ENCODE measurements around the gene CYP1A1. TPM values are rescaled to one million over a fixed set of nuclear protein-coding genes. Genes with fewer than 3 reads are reported as not detected.
A peak's percentile ranks its signal among the peaks of the same experiment; 100 is the strongest.

CYP1A1 gene, protein sequence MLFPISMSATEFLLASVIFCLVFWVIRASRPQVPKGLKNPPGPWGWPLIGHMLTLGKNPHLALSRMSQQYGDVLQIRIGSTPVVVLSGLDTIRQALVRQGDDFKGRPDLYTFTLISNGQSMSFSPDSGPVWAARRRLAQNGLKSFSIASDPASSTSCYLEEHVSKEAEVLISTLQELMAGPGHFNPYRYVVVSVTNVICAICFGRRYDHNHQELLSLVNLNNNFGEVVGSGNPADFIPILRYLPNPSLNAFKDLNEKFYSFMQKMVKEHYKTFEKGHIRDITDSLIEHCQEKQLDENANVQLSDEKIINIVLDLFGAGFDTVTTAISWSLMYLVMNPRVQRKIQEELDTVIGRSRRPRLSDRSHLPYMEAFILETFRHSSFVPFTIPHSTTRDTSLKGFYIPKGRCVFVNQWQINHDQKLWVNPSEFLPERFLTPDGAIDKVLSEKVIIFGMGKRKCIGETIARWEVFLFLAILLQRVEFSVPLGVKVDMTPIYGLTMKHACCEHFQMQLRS
- total RNA-seq (2021; fragmentation: NEBNext Ultra II Directional; extraction: Animal tissue kit (Norgen Biotek cat#: 25700)) = not detected
- long read RNA-seq = 0 reads

- no peak for DNase-seq
- TF ChIP-seq, protein P1, sequence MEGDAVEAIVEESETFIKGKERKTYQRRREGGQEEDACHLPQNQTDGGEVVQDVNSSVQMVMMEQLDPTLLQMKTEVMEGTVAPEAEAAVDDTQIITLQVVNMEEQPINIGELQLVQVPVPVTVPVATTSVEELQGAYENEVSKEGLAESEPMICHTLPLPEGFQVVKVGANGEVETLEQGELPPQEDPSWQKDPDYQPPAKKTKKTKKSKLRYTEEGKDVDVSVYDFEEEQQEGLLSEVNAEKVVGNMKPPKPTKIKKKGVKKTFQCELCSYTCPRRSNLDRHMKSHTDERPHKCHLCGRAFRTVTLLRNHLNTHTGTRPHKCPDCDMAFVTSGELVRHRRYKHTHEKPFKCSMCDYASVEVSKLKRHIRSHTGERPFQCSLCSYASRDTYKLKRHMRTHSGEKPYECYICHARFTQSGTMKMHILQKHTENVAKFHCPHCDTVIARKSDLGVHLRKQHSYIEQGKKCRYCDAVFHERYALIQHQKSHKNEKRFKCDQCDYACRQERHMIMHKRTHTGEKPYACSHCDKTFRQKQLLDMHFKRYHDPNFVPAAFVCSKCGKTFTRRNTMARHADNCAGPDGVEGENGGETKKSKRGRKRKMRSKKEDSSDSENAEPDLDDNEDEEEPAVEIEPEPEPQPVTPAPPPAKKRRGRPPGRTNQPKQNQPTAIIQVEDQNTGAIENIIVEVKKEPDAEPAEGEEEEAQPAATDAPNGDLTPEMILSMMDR (IDR thresholded peaks at IDR 0.05) = no peak
- no peaks in the 10 kb centered on the region for H3K4me1 Mint-ChIP-seq (ENCODE audit: low read depth)
- peak within 1 kb of the TSS; percentile 36 for H3K4me3 Mint-ChIP-seq
- H3K9me3 Mint-ChIP-seq = no peaks in the 10 kb centered on the region
- peaks cover 65% of the 10 kb centered on the region for H3K27me3 Mint-ChIP-seq (ENCODE audit: insufficient read depth)
- H3K27ac Mint-ChIP-seq = no peak within 1 kb of the TSS
- H3K36me3 Mint-ChIP-seq (ENCODE audit: low read depth) = peaks cover 4% of the 10 kb centered on the region; the same call in 1 of the 2 replicates
Observed at GRCh38 chr15:74725225-74725774, at the start of gene CYP1A1. Gene CYP1A1 (minus strand): TSS chr15:74725528. CDS start chr15:74723097, 2,431 bp downstream.

GRCh38 chr15:74773731-74774252 is 48.5 kb upstream of the CYP1A1 start:
- no peak overlapping the region for H3K27ac Mint-ChIP-seq
- DNase-seq = no peak

DNA sequence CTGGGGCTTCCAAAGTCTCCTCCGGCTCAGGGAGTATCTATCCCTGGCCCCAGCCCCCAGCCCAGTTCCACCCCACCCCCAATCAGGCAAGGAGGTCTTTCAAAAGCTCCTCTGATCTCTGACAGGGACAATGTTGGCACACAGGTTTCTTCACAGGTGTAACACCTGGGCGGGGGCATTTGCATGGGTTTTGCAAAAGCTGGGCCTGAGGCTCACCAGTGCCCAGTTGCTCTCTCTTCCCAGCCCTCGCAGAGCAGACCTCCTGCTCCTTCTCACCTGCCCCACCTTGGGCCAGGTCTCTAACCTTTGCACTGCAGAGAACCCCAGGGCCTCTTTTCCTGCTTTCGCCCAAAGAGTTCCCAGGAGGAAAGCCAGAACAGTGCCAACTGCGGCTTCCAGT is 48.0 kb upstream of the CYP1A1 start:
- DNase-seq = no peak
- peaks cover 8% of the 10 kb centered on the region for H3K27me3 Mint-ChIP-seq (ENCODE audit: insufficient read depth)
- no peaks in the 10 kb centered on the region for H3K36me3 Mint-ChIP-seq (ENCODE audit: low read depth)
- no peaks in the 10 kb centered on the region for H3K9me3 Mint-ChIP-seq
- no peak overlapping the region for H3K4me3 Mint-ChIP-seq
- no peak overlapping the region for H3K27ac Mint-ChIP-seq
- TF ChIP-seq, protein P1 (IDR thresholded peaks at IDR 0.05) = no peak
- peaks cover 21% of the 10 kb centered on the region for H3K4me1 Mint-ChIP-seq (ENCODE audit: low read depth)

More at GRCh38 chr15:74773731-74774252, 48.5 kb upstream of the CYP1A1 start:
- Mint-ChIP-seq H3K36me3 (ENCODE audit: low read depth) (no peaks in the 10 kb centered on the region), H3K27me3 (ENCODE audit: insufficient read depth) (peaks cover 8% of the 10 kb centered on the region), H3K9me3 (no peaks in the 10 kb centered on the region), H3K4me3 (no peak overlapping the region), H3K4me1 (ENCODE audit: low read depth) (peaks cover 17% of the 10 kb centered on the region)
- TF ChIP-seq, protein P1 (IDR thresholded peaks at IDR 0.05) = no peak

DNA sequence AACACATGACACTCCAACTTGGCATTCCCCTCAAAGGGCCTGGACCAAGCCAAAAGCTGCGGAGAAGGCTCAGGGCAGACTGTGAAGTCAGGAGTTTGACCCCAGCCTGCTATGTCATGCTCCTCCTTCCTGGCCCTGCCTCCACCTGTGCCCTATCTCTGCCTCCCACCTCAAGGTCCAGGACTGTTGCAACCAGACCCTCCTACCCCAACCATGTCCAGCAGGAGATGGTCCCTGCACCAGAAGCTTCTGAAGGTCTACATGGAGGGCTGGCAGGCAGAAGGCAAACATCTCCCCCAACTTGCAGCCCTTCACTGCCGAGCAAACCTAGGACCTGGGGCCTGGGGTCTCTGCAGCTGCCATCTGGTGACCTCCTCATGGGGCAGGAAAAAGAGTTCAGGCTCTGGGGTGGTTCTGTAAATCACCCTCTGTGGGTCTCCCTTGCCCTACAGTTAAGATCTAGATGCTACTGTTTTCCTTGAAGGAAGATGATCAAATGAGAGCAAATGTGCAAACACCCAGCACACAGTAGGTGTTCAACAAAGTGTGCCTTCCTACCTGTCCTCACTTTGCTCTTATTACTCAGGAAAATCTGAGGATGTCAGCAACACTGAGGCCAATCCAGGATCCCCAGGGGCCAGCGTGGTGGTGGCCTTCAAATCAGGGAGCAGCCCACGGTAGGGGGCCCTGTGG is 45.0 kb upstream of the CYP1A1 start:
- TF ChIP-seq, protein P1 (IDR thresholded peaks at IDR 0.05) = no peak
- no peak for DNase-seq
- Mint-ChIP-seq H3K36me3 (ENCODE audit: low read depth) (no peaks in the 10 kb centered on the region), H3K27me3 (ENCODE audit: insufficient read depth) (peaks cover 8% of the 10 kb centered on the region), H3K27ac (no peak overlapping the region), H3K4me3 (no peak overlapping the region), H3K4me1 (ENCODE audit: low read depth) (peaks cover 6% of the 10 kb centered on the region), H3K9me3 (no peaks in the 10 kb centered on the region)

- Mint-ChIP-seq H3K9me3 (no peaks in the 10 kb centered on the region), H3K4me3 (no peak overlapping the region), H3K36me3 (ENCODE audit: low read depth) (no peaks in the 10 kb centered on the region), H3K4me1 (ENCODE audit: low read depth) (peaks cover 6% of the 10 kb centered on the region), H3K27ac (no peak overlapping the region), H3K27me3 (ENCODE audit: insufficient read depth) (peaks cover 10% of the 10 kb centered on the region)
- TF ChIP-seq, protein P1 (IDR thresholded peaks at IDR 0.05) = no peak
- DNase-seq = no peak
Observed at GRCh38 chr15:74769463-74770025, 44.2 kb upstream of the CYP1A1 start.
